ENCODE results near the gene MCTP1. TPM values are rescaled to one million over a fixed set of nuclear protein-coding genes. Genes with fewer than 3 reads are reported as not detected.
"Not testable (repeated sequence)": the region's sequence is repeated elsewhere in the genome, so short reads cannot be mapped to it uniquely, and the experiment has no call there.

Gene MCTP1
- total RNA-seq, 1 donor from 2014 or later: 1.7 TPM

DNA sequence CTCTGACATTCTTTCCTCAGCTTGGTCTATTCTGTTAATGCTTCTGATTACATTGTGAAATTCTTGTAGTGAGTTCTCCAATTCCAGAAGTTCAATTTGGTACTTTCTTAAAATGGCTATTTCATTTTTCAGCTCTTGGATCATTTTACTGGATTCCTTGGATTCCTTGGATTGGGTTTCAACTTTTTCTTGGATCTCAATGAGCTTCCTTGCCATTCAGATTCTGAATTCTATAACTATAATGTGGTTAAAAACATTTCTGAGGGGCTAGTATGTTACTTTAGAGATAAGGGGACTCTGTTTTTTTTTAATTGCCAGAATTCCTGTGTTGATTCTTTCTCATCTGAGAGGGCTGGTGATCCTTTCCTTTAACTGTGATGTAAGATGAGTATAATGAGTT lies 136.4 kb downstream of the MCTP1 start:
- Mint-ChIP-seq H3K27me3 (ENCODE audit: low read depth) (no peaks in the 10 kb centered on the region), H3K4me1 (peaks cover 4% of the 10 kb centered on the region), H3K4me3 (no peak overlapping the region), H3K27ac (ENCODE audit: unreplicated experiment) (no peak overlapping the region), H3K36me3 (ENCODE audit: low read depth) (peaks cover 15% of the 10 kb centered on the region), H3K9me3 (peaks cover 24% of the 10 kb centered on the region)
- DNase-seq (ENCODE audit: low read depth, low spot score): no peak
- TF ChIP-seq, protein P1, sequence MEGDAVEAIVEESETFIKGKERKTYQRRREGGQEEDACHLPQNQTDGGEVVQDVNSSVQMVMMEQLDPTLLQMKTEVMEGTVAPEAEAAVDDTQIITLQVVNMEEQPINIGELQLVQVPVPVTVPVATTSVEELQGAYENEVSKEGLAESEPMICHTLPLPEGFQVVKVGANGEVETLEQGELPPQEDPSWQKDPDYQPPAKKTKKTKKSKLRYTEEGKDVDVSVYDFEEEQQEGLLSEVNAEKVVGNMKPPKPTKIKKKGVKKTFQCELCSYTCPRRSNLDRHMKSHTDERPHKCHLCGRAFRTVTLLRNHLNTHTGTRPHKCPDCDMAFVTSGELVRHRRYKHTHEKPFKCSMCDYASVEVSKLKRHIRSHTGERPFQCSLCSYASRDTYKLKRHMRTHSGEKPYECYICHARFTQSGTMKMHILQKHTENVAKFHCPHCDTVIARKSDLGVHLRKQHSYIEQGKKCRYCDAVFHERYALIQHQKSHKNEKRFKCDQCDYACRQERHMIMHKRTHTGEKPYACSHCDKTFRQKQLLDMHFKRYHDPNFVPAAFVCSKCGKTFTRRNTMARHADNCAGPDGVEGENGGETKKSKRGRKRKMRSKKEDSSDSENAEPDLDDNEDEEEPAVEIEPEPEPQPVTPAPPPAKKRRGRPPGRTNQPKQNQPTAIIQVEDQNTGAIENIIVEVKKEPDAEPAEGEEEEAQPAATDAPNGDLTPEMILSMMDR (conservative IDR thresholded peaks at IDR 0.05): no peak

GRCh38 chr5:95143858-95144257 lies 141.0 kb downstream of the MCTP1 start:
- not testable (repeated sequence) for H3K27me3 Mint-ChIP-seq (ENCODE audit: low read depth); DNase-seq (ENCODE audit: low read depth, low spot score); H3K27ac Mint-ChIP-seq (ENCODE audit: unreplicated experiment); H3K4me3 Mint-ChIP-seq; H3K4me1 Mint-ChIP-seq
- Mint-ChIP-seq H3K9me3 (peaks cover 24% of the 10 kb centered on the region), H3K36me3 (ENCODE audit: low read depth) (peaks cover 15% of the 10 kb centered on the region)

DNA sequence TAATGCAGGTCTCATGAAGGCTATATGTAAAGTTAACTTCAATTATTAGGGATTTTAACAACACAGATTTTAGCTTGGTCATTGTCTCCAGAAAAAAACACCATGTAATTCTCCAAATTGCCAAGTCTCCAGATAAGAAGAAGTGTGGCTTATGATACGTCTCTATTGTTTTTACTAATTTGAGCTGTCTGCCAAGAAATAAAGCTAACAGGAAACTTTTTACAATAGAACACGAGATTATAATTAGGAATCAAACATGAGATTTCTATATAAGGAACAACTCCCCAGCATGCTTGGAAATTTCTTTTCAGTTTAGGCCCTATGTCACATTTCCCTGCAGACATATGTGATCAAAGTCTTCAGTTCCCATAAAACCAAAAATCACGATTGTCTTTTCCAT lies 142.7 kb downstream of the MCTP1 start:
- Mint-ChIP-seq H3K27me3 (ENCODE audit: low read depth) (no peaks in the 10 kb centered on the region), H3K9me3 (peaks cover 10% of the 10 kb centered on the region), H3K36me3 (ENCODE audit: low read depth) (peaks cover 3% of the 10 kb centered on the region), H3K27ac (ENCODE audit: unreplicated experiment) (no peak overlapping the region), H3K4me3 (no peak overlapping the region), H3K4me1 (no peaks in the 10 kb centered on the region)
- no peak for DNase-seq (ENCODE audit: low read depth, low spot score)
- TF ChIP-seq, protein P1 (conservative IDR thresholded peaks at IDR 0.05): no peak

GRCh38 chr5:95141141-95141540 lies 143.8 kb downstream of the MCTP1 start:
- peaks cover 3% of the 10 kb centered on the region for H3K36me3 Mint-ChIP-seq (ENCODE audit: low read depth)
- no peaks in the 10 kb centered on the region for H3K4me1 Mint-ChIP-seq
- no peak overlapping the region for H3K4me3 Mint-ChIP-seq
- TF ChIP-seq, protein P1 (conservative IDR thresholded peaks at IDR 0.05): no peak
- H3K27ac Mint-ChIP-seq (ENCODE audit: unreplicated experiment): no peak overlapping the region
- H3K9me3 Mint-ChIP-seq: peaks cover 7% of the 10 kb centered on the region
- no peak for DNase-seq (ENCODE audit: low read depth, low spot score)
- H3K27me3 Mint-ChIP-seq (ENCODE audit: low read depth): no peaks in the 10 kb centered on the region

DNA sequence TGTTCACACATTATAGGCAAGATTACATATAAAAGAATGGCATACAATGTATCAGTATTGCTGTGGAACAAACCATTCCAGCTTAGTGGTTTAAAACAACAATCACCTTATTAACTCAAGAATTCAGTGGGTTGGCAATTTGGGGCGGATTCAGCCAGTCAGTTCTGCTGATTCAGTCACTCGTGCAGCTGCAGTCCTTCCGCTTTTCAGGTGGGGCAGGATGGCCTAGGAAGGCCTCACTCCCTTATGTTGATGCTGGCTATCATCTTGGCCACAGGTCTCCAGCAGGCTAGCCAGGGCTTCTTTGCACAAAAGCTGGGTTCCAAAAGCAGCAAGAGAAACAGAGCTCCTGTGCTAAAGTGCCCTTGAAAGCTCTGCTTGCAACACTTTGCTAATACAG lies 150.6 kb downstream of the MCTP1 start:
- TF ChIP-seq, protein P1 (conservative IDR thresholded peaks at IDR 0.05): no peak
- DNase-seq (ENCODE audit: low read depth, low spot score): no peak
- Mint-ChIP-seq H3K9me3 (no peaks in the 10 kb centered on the region), H3K27ac (ENCODE audit: unreplicated experiment) (no peak overlapping the region), H3K4me1 (no peaks in the 10 kb centered on the region), H3K4me3 (no peak overlapping the region), H3K27me3 (ENCODE audit: low read depth) (no peaks in the 10 kb centered on the region), H3K36me3 (ENCODE audit: low read depth) (no peaks in the 10 kb centered on the region)

GRCh38 chr5:95132096-95132495 lies 152.8 kb downstream of the MCTP1 start:
- H3K4me3 Mint-ChIP-seq: no peak overlapping the region

More at GRCh38 chr5:95132096-95132495, 152.8 kb downstream of the MCTP1 start:
- no peak for DNase-seq (ENCODE audit: low read depth, low spot score)
- H3K9me3 Mint-ChIP-seq: no peaks in the 10 kb centered on the region
- no peaks in the 10 kb centered on the region for H3K27me3 Mint-ChIP-seq (ENCODE audit: low read depth)
- no peaks in the 10 kb centered on the region for H3K4me1 Mint-ChIP-seq
- TF ChIP-seq, protein P1 (conservative IDR thresholded peaks at IDR 0.05): no peak
- H3K36me3 Mint-ChIP-seq (ENCODE audit: low read depth): no peaks in the 10 kb centered on the region
- no peak overlapping the region for H3K27ac Mint-ChIP-seq (ENCODE audit: unreplicated experiment)

All from neural crest cell (in vitro differentiated cells).